Activated T-cell treated with anti-CD3 and anti-CD28 coated beads, Interleukin-2, amount 50 U/mL, for 4 hours (primary cell): ENCODE measurements around the gene CPT1B. TPM values are rescaled to one million over a fixed set of nuclear protein-coding genes. Genes with fewer than 3 reads are reported as not detected.
"Not testable (repeated sequence)": the region's sequence is repeated elsewhere in the genome, so short reads cannot be mapped to it uniquely, and the experiment has no call there.

Experiments used
- ATAC-seq, 2 donors: fragments of 200-7000 bp; cut with Tn5 transposase; one replicate each; pipeline ENCODE4 v1.10.0; 2021
- DNase-seq: peaks from one replicate; pipeline ENCODE4 v3.0.0-alpha.2; 2020
- H3K27me3 Mint-ChIP-seq: one replicate; pipeline ENCODE4 v1.8.0; 2021; ENCODE audit warnings: low read depth, mixed read lengths
- H3K36me3 Mint-ChIP-seq: one replicate; pipeline ENCODE4 v1.8.0; 2022; ENCODE audit warnings: mixed read lengths; ENCODE audit not compliant: insufficient read depth
- H3K4me1 Mint-ChIP-seq: one replicate; pipeline ENCODE4 v1.8.0; 2021; ENCODE audit warnings: low read depth, mixed read lengths
- H3K4me3 Mint-ChIP-seq: one replicate; pipeline ENCODE4 v1.8.0; 2021; ENCODE audit warnings: mild to moderate bottlenecking, moderate library complexity, mixed read lengths
- H3K9me3 Mint-ChIP-seq: one replicate; pipeline ENCODE4 v1.8.0; 2021; ENCODE audit warnings: mixed read lengths
- total RNA-seq, 3 donors: library from RNA; stranded (reverse); gene quantifications; one replicate each; pipeline ENCODE4 v1.2.1, GENCODE V29; 2021

CPT1B gene
- 10 to 100 TPM; 30.0 to 38.3 (median 32.7) TPM for total RNA-seq

- H3K36me3 Mint-ChIP-seq, result peaks cover 5% of the 10 kb centered on the region
- H3K4me3 Mint-ChIP-seq, result no peak within 1 kb of the TSS
- H3K9me3 Mint-ChIP-seq, result no peaks in the 10 kb centered on the region
- no peaks in the 10 kb centered on the region for H3K27me3 Mint-ChIP-seq
- no peak for DNase-seq
- no peak for ATAC-seq
- H3K4me1 Mint-ChIP-seq, result peaks cover 17% of the 10 kb centered on the region
Observed at GRCh38 chr22:50577987-50578775, at the start of gene CPT1B. Gene CPT1B (minus strand): TSS chr22:50578427. CDS start chr22:50577915, 512 bp downstream.

- ATAC-seq (peak in 1 of 2 donors; percentile 6), DNase-seq (no peak)
- Mint-ChIP-seq H3K4me1 (peaks cover 34% of the 10 kb centered on the region), H3K9me3 (no peaks in the 10 kb centered on the region), H3K27me3 (no peaks in the 10 kb centered on the region), H3K36me3 (peaks cover 2% of the 10 kb centered on the region), H3K4me3 (peak overlapping the region; percentile 91)
Observed at GRCh38 chr22:50626850-50627641, 48.8 kb upstream of the CPT1B start.

- no peak for DNase-seq
- H3K4me1 Mint-ChIP-seq, result peaks cover 40% of the 10 kb centered on the region
- ATAC-seq, result no peak
- no peaks in the 10 kb centered on the region for H3K27me3 Mint-ChIP-seq
- H3K4me3 Mint-ChIP-seq, result peak overlapping the region; percentile 77
- no peaks in the 10 kb centered on the region for H3K9me3 Mint-ChIP-seq
- H3K36me3 Mint-ChIP-seq, result peaks cover 2% of the 10 kb centered on the region
Observed at GRCh38 chr22:50626314-50626849, 48.2 kb upstream of the CPT1B start.

- no peak overlapping the region for H3K4me3 Mint-ChIP-seq
- DNase-seq (no peak), ATAC-seq (no peak)
- peaks cover 2% of the 10 kb centered on the region for H3K36me3 Mint-ChIP-seq
- no peaks in the 10 kb centered on the region for H3K27me3 Mint-ChIP-seq
- no peaks in the 10 kb centered on the region for H3K9me3 Mint-ChIP-seq
- peaks cover 47% of the 10 kb centered on the region for H3K4me1 Mint-ChIP-seq
Observed at GRCh38 chr22:50625568-50626313, 47.5 kb upstream of the CPT1B start.

- H3K36me3 Mint-ChIP-seq, result peaks cover 2% of the 10 kb centered on the region
- H3K27me3 Mint-ChIP-seq, result no peaks in the 10 kb centered on the region
- H3K9me3 Mint-ChIP-seq, result no peaks in the 10 kb centered on the region
- H3K4me1 Mint-ChIP-seq, result peaks cover 51% of the 10 kb centered on the region
- ATAC-seq (no peak), DNase-seq (no peak)
- H3K4me3 Mint-ChIP-seq, result no peak overlapping the region
Observed at GRCh38 chr22:50625131-50625567, 46.9 kb upstream of the CPT1B start.

GRCh38 chr22:50624347-50625130 lies 46.3 kb upstream of the CPT1B start:
- H3K4me3 Mint-ChIP-seq, result no peak overlapping the region
- DNase-seq (no peak), ATAC-seq (no peak)
- H3K9me3 Mint-ChIP-seq, result no peaks in the 10 kb centered on the region
- H3K4me1 Mint-ChIP-seq, result peaks cover 52% of the 10 kb centered on the region
- H3K36me3 Mint-ChIP-seq, result peaks cover 2% of the 10 kb centered on the region
- H3K27me3 Mint-ChIP-seq, result no peaks in the 10 kb centered on the region

GRCh38 chr22:50622723-50623327 lies 44.6 kb upstream of the CPT1B start:
- no peaks in the 10 kb centered on the region for H3K27me3 Mint-ChIP-seq

GRCh38 chr22:50621948-50622722 lies 43.9 kb upstream of the CPT1B start:
- peaks cover 2% of the 10 kb centered on the region for H3K36me3 Mint-ChIP-seq
- H3K9me3 Mint-ChIP-seq, result no peaks in the 10 kb centered on the region
- DNase-seq (no peak), ATAC-seq (no peak)
- H3K27me3 Mint-ChIP-seq, result no peaks in the 10 kb centered on the region
- H3K4me3 Mint-ChIP-seq, result peak overlapping the region; percentile 82
- H3K4me1 Mint-ChIP-seq, result peaks cover 40% of the 10 kb centered on the region

More at GRCh38 chr22:50622723-50623327, 44.6 kb upstream of the CPT1B start:
- ATAC-seq (no peak), DNase-seq (no peak)
- peaks cover 40% of the 10 kb centered on the region for H3K4me1 Mint-ChIP-seq
- peaks cover 2% of the 10 kb centered on the region for H3K36me3 Mint-ChIP-seq
- H3K4me3 Mint-ChIP-seq, result no peak overlapping the region
- no peaks in the 10 kb centered on the region for H3K9me3 Mint-ChIP-seq

- Mint-ChIP-seq H3K4me1 (peaks cover 37% of the 10 kb centered on the region), H3K9me3 (no peaks in the 10 kb centered on the region), H3K4me3 (peak overlapping the region; percentile 82), H3K27me3 (no peaks in the 10 kb centered on the region), H3K36me3 (peaks cover 2% of the 10 kb centered on the region)
- DNase-seq (no peak), ATAC-seq (peak; percentile 71 to 74)
Observed at GRCh38 chr22:50621356-50621880, 43.2 kb upstream of the CPT1B start.

- DNase-seq, result no peak
- ATAC-seq, result peak; percentile 64 to 67
- H3K9me3 Mint-ChIP-seq, result no peaks in the 10 kb centered on the region
- peaks cover 36% of the 10 kb centered on the region for H3K4me1 Mint-ChIP-seq
- peaks cover 2% of the 10 kb centered on the region for H3K36me3 Mint-ChIP-seq
- H3K27me3 Mint-ChIP-seq, result no peaks in the 10 kb centered on the region
- peak overlapping the region; percentile 82 for H3K4me3 Mint-ChIP-seq
Observed at GRCh38 chr22:50620593-50621355, 42.5 kb upstream of the CPT1B start.

- DNase-seq, H3K4me3 Mint-ChIP-seq, H3K9me3 Mint-ChIP-seq, H3K36me3 Mint-ChIP-seq, ATAC-seq, H3K4me1 Mint-ChIP-seq: not testable (repeated sequence)
- H3K27me3 Mint-ChIP-seq, result peaks cover 18% of the 10 kb centered on the region
Observed at GRCh38 chr22:50614296-50614695, 36.1 kb upstream of the CPT1B start.
